ENCODE measurements around the gene CCL3.
"Not testable (repeated sequence)": the region's sequence is repeated elsewhere in the genome, so short reads cannot be mapped to it uniquely, and the experiment has no call there.

DNA sequence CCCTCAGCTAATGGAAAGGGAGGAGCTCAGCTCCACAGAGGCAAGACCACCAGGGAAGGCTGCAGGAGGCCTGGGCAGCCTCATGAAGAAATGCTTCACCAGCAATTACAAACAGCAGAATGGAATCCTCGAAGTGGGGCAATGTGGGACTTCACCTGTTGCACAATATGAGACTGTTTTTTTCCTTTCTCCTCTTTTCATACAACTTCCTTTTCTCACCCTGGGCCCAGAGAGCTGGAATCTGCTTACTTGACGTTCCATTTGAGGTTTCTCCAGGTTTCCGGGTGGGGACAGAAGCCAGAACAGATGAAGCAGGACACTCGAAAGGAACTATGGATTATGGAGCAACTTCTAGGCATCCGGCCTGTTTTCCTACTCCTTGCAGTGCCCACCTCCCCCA, 18.3 kb upstream of the CCL3 start:
- TF ChIP-seq POLR2A (IDR thresholded peaks at IDR 0.05; ENCODE audit: low read depth, low read length); RAD21 (IDR thresholded peaks at IDR 0.05; ENCODE audit: low read length): not testable (repeated sequence)
- TF ChIP-seq, protein P1, sequence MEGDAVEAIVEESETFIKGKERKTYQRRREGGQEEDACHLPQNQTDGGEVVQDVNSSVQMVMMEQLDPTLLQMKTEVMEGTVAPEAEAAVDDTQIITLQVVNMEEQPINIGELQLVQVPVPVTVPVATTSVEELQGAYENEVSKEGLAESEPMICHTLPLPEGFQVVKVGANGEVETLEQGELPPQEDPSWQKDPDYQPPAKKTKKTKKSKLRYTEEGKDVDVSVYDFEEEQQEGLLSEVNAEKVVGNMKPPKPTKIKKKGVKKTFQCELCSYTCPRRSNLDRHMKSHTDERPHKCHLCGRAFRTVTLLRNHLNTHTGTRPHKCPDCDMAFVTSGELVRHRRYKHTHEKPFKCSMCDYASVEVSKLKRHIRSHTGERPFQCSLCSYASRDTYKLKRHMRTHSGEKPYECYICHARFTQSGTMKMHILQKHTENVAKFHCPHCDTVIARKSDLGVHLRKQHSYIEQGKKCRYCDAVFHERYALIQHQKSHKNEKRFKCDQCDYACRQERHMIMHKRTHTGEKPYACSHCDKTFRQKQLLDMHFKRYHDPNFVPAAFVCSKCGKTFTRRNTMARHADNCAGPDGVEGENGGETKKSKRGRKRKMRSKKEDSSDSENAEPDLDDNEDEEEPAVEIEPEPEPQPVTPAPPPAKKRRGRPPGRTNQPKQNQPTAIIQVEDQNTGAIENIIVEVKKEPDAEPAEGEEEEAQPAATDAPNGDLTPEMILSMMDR (conservative IDR thresholded peaks at IDR 0.05; ENCODE audit: low read depth, low read length): not testable (repeated sequence)
- TF ChIP-seq, protein P2, sequence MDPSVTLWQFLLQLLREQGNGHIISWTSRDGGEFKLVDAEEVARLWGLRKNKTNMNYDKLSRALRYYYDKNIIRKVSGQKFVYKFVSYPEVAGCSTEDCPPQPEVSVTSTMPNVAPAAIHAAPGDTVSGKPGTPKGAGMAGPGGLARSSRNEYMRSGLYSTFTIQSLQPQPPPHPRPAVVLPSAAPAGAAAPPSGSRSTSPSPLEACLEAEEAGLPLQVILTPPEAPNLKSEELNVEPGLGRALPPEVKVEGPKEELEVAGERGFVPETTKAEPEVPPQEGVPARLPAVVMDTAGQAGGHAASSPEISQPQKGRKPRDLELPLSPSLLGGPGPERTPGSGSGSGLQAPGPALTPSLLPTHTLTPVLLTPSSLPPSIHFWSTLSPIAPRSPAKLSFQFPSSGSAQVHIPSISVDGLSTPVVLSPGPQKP (IDR thresholded peaks at IDR 0.05; ENCODE audit: borderline replicate concordance, low read depth, low read length): not testable (repeated sequence)
